GM13977 (cell line): ENCODE data around the gene PLEKHA6.

Source experiments
- DNase-seq: peaks from one replicate; pipeline ENCODE4 v3.0.0; 2012; ENCODE audit warnings: low spot score
- in situ Hi-C: fragments of 300-500 bp; cut with MboI; formaldehyde crosslinking; loops from one replicate; pipeline ENCODE4 v1.12.0; 2022; ENCODE audit warnings: low sequenced_read_pairs, low pct_unique_long_range_greater_than_20kb, mixed read lengths, inconsistent platforms; ENCODE audit not compliant: unreplicated experiment
- TF ChIP-seq, protein P1 (sequence below): IDR thresholded peaks from 2 replicates; pipeline ENCODE4 v1.5.1; 2012; ENCODE audit warnings: mild to moderate bottlenecking, control low read depth; ENCODE audit not compliant: insufficient read depth; ENCODE audit errors: extremely low read depth, missing control alignments

Gene PLEKHA6

DNA sequence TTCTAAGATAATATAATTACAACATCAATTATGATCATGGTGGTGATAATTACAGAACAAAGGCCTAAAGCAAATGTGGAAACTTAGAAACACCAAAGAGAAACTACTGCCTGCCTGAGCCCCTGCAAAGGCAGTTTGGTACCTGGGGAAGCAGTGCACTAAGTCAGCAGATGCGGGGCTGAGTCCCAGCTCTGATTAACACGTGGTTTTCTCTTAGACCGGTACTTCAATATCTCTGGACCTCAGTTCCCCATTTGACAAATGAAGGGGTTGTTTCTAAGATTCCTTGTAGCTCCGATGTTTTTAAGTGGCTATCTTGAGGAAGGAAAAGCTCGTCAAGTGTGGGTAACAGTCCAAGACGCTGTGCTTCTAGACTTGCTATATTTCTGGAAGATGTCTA is 16.7 kb upstream of the PLEKHA6 start:
- DNase-seq: no peak
- in situ Hi-C loops: loop anchor here (25.0 kb wide), 1 partner anchor 214 kb away; the partner anchor contains the start of genes ETNK2 and REN
- TF ChIP-seq, protein P1, sequence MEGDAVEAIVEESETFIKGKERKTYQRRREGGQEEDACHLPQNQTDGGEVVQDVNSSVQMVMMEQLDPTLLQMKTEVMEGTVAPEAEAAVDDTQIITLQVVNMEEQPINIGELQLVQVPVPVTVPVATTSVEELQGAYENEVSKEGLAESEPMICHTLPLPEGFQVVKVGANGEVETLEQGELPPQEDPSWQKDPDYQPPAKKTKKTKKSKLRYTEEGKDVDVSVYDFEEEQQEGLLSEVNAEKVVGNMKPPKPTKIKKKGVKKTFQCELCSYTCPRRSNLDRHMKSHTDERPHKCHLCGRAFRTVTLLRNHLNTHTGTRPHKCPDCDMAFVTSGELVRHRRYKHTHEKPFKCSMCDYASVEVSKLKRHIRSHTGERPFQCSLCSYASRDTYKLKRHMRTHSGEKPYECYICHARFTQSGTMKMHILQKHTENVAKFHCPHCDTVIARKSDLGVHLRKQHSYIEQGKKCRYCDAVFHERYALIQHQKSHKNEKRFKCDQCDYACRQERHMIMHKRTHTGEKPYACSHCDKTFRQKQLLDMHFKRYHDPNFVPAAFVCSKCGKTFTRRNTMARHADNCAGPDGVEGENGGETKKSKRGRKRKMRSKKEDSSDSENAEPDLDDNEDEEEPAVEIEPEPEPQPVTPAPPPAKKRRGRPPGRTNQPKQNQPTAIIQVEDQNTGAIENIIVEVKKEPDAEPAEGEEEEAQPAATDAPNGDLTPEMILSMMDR: no peak

DNA sequence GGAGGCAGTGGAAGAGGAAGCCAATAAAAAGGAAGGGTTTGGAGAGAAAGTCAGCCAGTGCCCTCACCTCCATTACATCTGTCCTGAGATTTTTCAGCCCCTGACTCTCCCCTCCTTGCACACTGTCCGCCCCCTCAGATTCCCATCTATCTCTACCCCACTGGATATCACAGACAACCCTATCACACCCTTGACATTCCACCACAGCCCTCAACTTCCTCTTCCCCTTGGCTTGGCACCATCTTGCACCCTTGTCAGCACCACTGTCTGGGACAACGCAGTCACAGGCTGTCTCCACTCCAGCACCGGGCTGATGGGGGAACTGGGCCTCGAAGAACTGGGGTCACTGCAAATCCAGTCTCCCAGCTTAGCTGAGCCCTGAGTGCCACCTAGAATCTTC is 14.2 kb upstream of the PLEKHA6 start:
- DNase-seq: no peak
- TF ChIP-seq, protein P1: no peak
- in situ Hi-C loops: no loop called here

DNA sequence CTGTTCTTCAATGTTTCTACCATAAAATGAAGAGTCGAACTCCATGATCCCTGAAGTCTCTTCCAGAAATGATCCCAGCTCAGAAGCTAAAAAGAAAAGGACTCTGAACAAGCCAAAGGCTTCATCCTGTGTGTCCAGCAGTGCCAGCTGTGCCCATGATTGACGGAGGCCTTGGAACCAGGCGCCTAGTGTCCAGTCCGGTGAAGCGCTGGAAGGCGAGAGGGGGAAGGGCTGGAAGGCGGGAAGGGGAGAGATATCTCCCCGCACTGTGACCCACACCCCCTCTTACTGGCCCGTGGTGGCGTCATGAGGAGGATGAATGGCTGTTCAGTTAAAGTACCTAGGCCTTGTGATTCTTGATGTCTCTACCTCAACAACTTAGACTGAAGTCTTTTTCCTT is 10.4 kb upstream of the PLEKHA6 start:
- TF ChIP-seq, protein P1: no peak
- DNase-seq: no peak
- in situ Hi-C loops: no loop called here

DNA sequence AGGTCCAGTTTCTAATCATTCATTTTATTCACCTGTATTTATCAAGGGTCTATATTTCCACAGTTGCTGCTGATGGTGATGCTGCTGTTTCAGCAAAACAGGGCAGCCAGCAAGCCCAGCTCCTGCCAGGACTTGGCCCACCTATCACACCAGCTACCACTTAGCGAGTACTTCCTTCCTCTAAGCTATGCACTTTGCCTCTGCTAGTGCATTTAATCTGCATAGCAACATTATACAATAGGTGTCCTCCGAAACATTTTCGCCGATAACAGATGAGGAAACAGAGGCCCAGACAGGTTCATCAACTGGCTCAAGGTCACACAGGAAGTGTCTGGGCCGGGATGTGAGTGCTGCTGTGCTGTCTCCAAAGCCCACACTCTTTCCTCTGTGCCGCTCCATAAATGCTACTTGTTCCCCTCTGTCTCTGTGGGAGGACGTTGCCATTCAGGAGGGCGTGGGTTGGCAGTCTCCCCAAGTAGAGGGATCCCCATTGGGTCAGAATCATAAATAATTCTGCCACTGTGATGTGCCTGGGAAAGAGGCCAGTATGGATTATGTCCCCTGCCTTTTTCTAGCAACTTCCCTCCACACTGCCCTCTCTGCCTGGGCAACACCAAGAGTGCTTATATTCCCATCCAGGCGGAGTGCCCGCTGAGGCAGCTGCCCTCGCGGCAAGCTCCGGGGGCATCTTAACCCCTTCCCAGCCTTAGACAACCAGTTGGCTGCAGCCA is 9.4 kb upstream of the PLEKHA6 start:
- in situ Hi-C loops: no loop called here
- TF ChIP-seq, protein P1: no peak
- DNase-seq: no peak

DNA sequence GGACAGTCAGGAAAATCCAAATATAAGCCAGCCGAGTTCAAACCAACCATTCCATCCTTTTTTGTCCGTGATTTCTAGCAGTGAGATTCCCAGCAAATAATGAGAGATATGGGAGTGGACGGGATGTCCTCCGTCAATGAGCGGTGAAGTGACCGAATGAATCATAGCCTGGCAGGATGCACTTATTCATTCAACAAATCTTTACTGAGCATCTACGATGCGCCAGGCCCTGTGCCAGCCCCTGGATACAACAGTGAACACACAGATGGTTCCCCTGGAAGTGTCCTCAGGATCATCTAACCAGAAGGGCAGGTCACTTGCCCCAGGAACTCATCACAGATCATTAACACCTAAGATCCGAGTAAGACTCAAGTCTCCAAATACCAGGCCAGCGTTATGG is 8.2 kb upstream of the PLEKHA6 start:
- in situ Hi-C loops: no loop called here
- no peak for DNase-seq
- TF ChIP-seq, protein P1: no peak

DNA sequence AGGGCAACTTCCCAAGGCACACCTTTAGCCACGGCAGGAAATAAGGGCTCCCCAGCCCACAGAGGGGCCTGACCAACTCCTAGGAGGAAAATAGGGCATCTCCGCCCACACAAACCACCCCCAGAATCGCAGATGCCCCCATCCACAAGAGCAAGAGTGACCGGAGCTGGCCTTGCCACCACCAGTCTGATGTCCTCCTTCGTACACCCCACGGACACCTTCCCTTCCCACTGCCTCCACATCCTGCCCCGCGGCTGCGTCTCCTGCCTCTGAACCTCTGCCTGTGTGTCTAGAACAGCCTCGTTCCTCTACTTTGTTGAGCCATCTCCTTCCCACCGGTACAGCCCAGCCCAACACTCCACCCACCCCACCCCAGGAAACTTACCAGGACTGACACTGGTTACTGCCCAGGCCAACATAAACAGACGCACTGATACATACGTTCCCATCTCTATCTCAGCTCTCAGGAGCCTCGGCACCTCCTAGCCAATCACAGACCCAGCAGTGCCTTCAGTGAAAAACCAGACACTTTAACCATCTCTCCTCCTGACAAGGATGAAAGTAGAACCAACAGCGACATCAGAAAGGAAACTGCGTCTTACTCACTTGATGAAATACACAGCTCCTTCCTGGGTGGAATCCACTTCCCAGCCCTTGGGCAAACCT is 7.6 kb upstream of the PLEKHA6 start:
- TF ChIP-seq, protein P1: no peak
- no peak for DNase-seq
- in situ Hi-C loops: no loop called here
